Activated naive CD4-positive, alpha-beta T cell treated with anti-CD3 and anti-CD28 coated beads, Interleukin-2, amount 10 ng/mL, durations not matched to agents 5 hours and 36 hours (primary cell): Measurements from ENCODE around the gene SMC2. TPM values are rescaled to one million over a fixed set of nuclear protein-coding genes. Genes with fewer than 3 reads are reported as not detected.

Experiments used
- total RNA-seq, 2 experiments: library from RNA; stranded (reverse); gene quantifications; one replicate each; pipeline ENCODE4 v1.2.3, GENCODE V29; 2021

Gene SMC2
- total RNA-seq = 10 to 100 TPM; 49.8 to 50.8 TPM

GRCh38 chr9:104093647-104094533 lies at the start of gene SMC2:
Gene SMC2 (plus strand): TSS chr9:104094309. CDS start chr9:104095385, 1,076 bp downstream.

